Measurements from ENCODE around the gene CYFIP1.

The CYFIP1 gene

DNA sequence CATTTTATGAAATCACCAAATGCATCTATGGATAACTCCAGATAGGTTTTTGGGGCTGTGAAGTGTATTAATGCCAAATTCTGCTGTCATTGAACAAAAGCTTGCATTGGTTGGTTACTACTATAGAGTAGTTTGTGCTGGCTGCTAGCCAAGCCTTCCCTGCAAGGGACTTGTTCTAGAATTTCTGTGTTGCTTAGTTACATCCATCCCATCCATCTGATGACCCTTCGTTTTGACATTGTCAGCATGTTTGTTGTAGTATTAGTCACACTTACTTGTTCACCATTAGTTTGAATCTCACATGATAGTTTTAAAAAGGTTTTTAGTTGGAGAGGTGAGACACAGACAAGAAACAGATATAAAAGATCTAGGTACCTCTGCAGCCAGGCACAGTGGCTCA lies 148.7 kb downstream of the CYFIP1 start:
- Histone ChIP-seq H3K9me3 (ENCODE audit: control insufficient read depth, insufficient read depth, low read length) (peaks cover 3% of the 10 kb centered on the region; the same call in 1 of the 2 replicates), H3K4me2 (ENCODE audit: low read length) (no peak overlapping the region), H3K4me3 (ENCODE audit: low read length) (no peak overlapping the region), H3F3A (ENCODE audit: control insufficient read depth, insufficient read depth) (peaks cover 6% of the 10 kb centered on the region; the same call in 1 of the 2 replicates), H3K4me1 (ENCODE audit: control insufficient read depth, low read length) (no peaks in the 10 kb centered on the region), H3K27ac (ENCODE audit: low read depth, low read length) (no peak overlapping the region), H3K79me2 (ENCODE audit: control insufficient read depth, low read length) (no peaks in the 10 kb centered on the region), H3K9me2 (replicated peaks; ENCODE audit: control insufficient read depth, low read length) (no peaks in the 10 kb centered on the region), H3K27me3 (ENCODE audit: control insufficient read depth, low read length) (no peaks in the 10 kb centered on the region), H3K36me3 (ENCODE audit: control insufficient read depth, low read length) (peaks cover 24% of the 10 kb centered on the region), H4K20me1 (ENCODE audit: control insufficient read depth, insufficient read depth, low read depth, low read length) (no peaks in the 10 kb centered on the region)
- TF ChIP-seq, protein P1, sequence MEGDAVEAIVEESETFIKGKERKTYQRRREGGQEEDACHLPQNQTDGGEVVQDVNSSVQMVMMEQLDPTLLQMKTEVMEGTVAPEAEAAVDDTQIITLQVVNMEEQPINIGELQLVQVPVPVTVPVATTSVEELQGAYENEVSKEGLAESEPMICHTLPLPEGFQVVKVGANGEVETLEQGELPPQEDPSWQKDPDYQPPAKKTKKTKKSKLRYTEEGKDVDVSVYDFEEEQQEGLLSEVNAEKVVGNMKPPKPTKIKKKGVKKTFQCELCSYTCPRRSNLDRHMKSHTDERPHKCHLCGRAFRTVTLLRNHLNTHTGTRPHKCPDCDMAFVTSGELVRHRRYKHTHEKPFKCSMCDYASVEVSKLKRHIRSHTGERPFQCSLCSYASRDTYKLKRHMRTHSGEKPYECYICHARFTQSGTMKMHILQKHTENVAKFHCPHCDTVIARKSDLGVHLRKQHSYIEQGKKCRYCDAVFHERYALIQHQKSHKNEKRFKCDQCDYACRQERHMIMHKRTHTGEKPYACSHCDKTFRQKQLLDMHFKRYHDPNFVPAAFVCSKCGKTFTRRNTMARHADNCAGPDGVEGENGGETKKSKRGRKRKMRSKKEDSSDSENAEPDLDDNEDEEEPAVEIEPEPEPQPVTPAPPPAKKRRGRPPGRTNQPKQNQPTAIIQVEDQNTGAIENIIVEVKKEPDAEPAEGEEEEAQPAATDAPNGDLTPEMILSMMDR (IDR thresholded peaks at IDR 0.05; ENCODE audit: low read depth, low read length, poor library complexity, severe bottlenecking), result no peak
- TF ChIP-seq EZH2phosphoT487 (IDR thresholded peaks at IDR 0.05; ENCODE audit: borderline replicate concordance, low read length), result no peak

GRCh38 chr15:22827125-22827524 lies 153.0 kb downstream of the CYFIP1 start:
- Histone ChIP-seq H3K4me3 (ENCODE audit: low read length) (no peak overlapping the region), H3F3A (ENCODE audit: control insufficient read depth, insufficient read depth) (no peaks in the 10 kb centered on the region), H3K4me2 (ENCODE audit: low read length) (no peak overlapping the region), H3K9me3 (ENCODE audit: control insufficient read depth, insufficient read depth, low read length) (no peaks in the 10 kb centered on the region), H3K36me3 (ENCODE audit: control insufficient read depth, low read length) (peaks cover 55% of the 10 kb centered on the region), H3K4me1 (ENCODE audit: control insufficient read depth, low read length) (no peaks in the 10 kb centered on the region), H3K27ac (ENCODE audit: low read depth, low read length) (no peak overlapping the region), H3K27me3 (ENCODE audit: control insufficient read depth, low read length) (no peaks in the 10 kb centered on the region), H4K20me1 (ENCODE audit: control insufficient read depth, insufficient read depth, low read depth, low read length) (no peaks in the 10 kb centered on the region), H3K9me2 (replicated peaks; ENCODE audit: control insufficient read depth, low read length) (no peaks in the 10 kb centered on the region), H3K79me2 (ENCODE audit: control insufficient read depth, low read length) (no peaks in the 10 kb centered on the region)
- TF ChIP-seq EZH2phosphoT487 (IDR thresholded peaks at IDR 0.05; ENCODE audit: borderline replicate concordance, low read length), result no peak
- TF ChIP-seq, protein P1 (IDR thresholded peaks at IDR 0.05; ENCODE audit: low read depth, low read length, poor library complexity, severe bottlenecking), result no peak

DNA sequence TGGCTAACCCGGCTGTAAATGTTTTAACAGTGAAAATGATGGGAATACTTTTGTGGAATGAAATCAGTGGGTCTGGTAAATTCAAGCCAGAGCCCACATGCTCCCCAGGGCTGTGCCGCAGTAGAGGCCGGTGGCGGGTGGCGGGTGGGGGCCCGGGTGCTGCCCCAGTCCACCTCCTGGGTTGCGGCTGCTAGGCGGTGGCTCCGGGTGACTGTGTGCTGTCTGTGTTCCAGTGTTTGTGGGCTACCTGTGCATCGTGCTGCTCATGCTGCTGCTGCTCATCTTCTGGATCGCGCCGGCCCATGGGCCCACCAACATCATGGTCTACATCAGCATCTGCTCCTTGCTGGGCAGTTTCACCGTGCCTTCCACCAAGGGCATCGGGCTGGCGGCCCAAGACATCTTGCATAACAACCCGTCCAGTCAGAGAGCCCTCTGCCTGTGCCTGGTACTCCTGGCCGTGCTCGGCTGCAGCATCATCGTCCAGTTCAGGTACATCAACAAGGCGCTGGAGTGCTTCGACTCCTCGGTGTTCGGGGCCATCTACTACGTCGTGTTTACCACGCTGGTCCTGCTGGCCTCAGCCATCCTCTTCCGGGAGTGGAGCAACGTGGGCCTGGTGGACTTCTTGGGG lies 156.6 kb downstream of the CYFIP1 start:
- Histone ChIP-seq H3K27me3 (ENCODE audit: control insufficient read depth, low read length) (no peaks in the 10 kb centered on the region), H3K4me3 (ENCODE audit: low read length) (no peak overlapping the region), H4K20me1 (ENCODE audit: control insufficient read depth, insufficient read depth, low read depth, low read length) (no peaks in the 10 kb centered on the region), H3K79me2 (ENCODE audit: control insufficient read depth, low read length) (no peaks in the 10 kb centered on the region), H3K4me2 (ENCODE audit: low read length) (no peak overlapping the region), H3K36me3 (ENCODE audit: control insufficient read depth, low read length) (peaks cover 75% of the 10 kb centered on the region), H3K27ac (ENCODE audit: low read depth, low read length) (no peak overlapping the region), H3F3A (ENCODE audit: control insufficient read depth, insufficient read depth) (no peaks in the 10 kb centered on the region), H3K4me1 (ENCODE audit: control insufficient read depth, low read length) (no peaks in the 10 kb centered on the region), H3K9me3 (ENCODE audit: control insufficient read depth, insufficient read depth, low read length) (no peaks in the 10 kb centered on the region), H3K9me2 (replicated peaks; ENCODE audit: control insufficient read depth, low read length) (no peaks in the 10 kb centered on the region)
- TF ChIP-seq EZH2phosphoT487 (IDR thresholded peaks at IDR 0.05; ENCODE audit: borderline replicate concordance, low read length), result no peak
- TF ChIP-seq, protein P1 (IDR thresholded peaks at IDR 0.05; ENCODE audit: low read depth, low read length, poor library complexity, severe bottlenecking), result no peak

Data from DOHH2 (cell line).